HCT116 (cell line): ENCODE results near the gene SLC4A4. TPM values are rescaled to one million over a fixed set of nuclear protein-coding genes. Genes with fewer than 3 reads are reported as not detected.

Source experiments
- ATAC-seq: fragments of 200-7000 bp; cut with Tn5 transposase; 2 replicates; pipeline ENCODE4 v1.9.1; 2020; ENCODE audit warnings: mild to moderate bottlenecking, moderate library complexity
- BruUV-seq: library from RNA; stranded (reverse); fragments of 400-500 nt; replicated peaks from 2 replicates; lab custom pipeline; 2021; lab: Mats Ljungman, UMichigan
- CTCF ChIA-PET: fragments of 300-600 bp; sonication (Branson Sonifier 250); formaldehyde crosslinking; loops from one replicate; lab custom pipeline; 2021; ENCODE audit warnings: antibody characterized with exemption; lab: Charles Lee
- POLR2A ChIA-PET: fragments of 300-600, 350-600 bp; sonication (Branson Sonifier 250); formaldehyde crosslinking; loops from one replicate; lab custom pipeline; 2021; ENCODE audit warnings: antibody characterized with exemption; lab: Charles Lee
- RAD21 ChIA-PET, 2 experiments: fragments of 300-600 bp; sonication (Branson Sonifier 250); formaldehyde crosslinking; loops; one replicate each; lab custom pipeline; 2023; ENCODE audit warnings: low total read pairs in 2 of 2; ENCODE audit not compliant: uncharacterized antibody in 2 of 2, unreplicated experiment in 2 of 2, low non-redundant PET in 1 of 2; lab: Charles Lee
- DNase-seq: peaks from one replicate; pipeline ENCODE4 v3.0.0-alpha.2; 2010; ENCODE audit warnings: low read depth, low spot score
- H2AFZ ChIP-seq: fragments of 200-600 bp; shearing (Covaris generic), sonication (generic); 2 replicates; pipeline ENCODE4 v1.6.1; 2017; ENCODE audit warnings: low read depth, mixed run types, mixed read lengths, antibody characterized with exemption, low read length; ENCODE audit not compliant: poor library complexity, severe bottlenecking
- H3K27ac ChIP-seq: 2 replicates; pipeline ENCODE4 v1.5.1; 2012; ENCODE audit warnings: low read depth, low read length
- H3K27me3 ChIP-seq: fragments of 200-600 bp; sonication (generic); 2 replicates; pipeline ENCODE4 v1.6.1; 2016; ENCODE audit warnings: mixed run types, low read length, mixed read lengths; ENCODE audit not compliant: insufficient read depth
- H3K36me3 ChIP-seq, 2 experiments: fragments of 200-500 bp in 1 of 2; fragments of 200-600 bp in 1 of 2; sonication (Bioruptor generic) in 1 of 2; sonication (generic) in 1 of 2; 2 replicates each; pipeline versions ENCODE4 v1.5.1 to v1.6.1; 2014 to 2016; ENCODE audit warnings: low read length in 2 of 2, inconsistent platforms in 1 of 2, mixed read lengths in 1 of 2, mixed run types in 1 of 2; ENCODE audit not compliant: insufficient read depth in 2 of 2, control insufficient read depth in 1 of 2
- H3K4me1 ChIP-seq, 2 experiments: fragments of 200-600 bp in 1 of 2; sonication (generic) in 1 of 2; 2 replicates each; pipeline versions ENCODE4 v1.5.1 to v1.6.1; 2012 to 2017; ENCODE audit warnings: low read length in 2 of 2, inconsistent platforms in 1 of 2, mild to moderate bottlenecking in 1 of 2, mixed read lengths in 1 of 2, mixed run types in 1 of 2, moderate library complexity in 1 of 2; ENCODE audit not compliant: insufficient read depth in 2 of 2, control insufficient read depth in 1 of 2
- H3K4me2 ChIP-seq: fragments of 200-600 bp; sonication (generic); 2 replicates; pipeline ENCODE4 v1.6.1; 2017; ENCODE audit warnings: mixed run types, low read length, mixed read lengths
- H3K4me3 ChIP-seq, 2 experiments: fragments of 200-600 bp in 1 of 2; sonication (generic) in 1 of 2; replicated peaks in 1 of 2; 2 replicates each; pipeline ENCODE4 v1.5.1; 2011 to 2016; ENCODE audit warnings: low read length in 2 of 2, control low read depth in 1 of 2, low read depth in 1 of 2, mild to moderate bottlenecking in 1 of 2, mixed read lengths in 1 of 2, mixed run types in 1 of 2
- H3K79me2 ChIP-seq: fragments of 200-600 bp; sonication (generic); 2 replicates; pipeline ENCODE4 v1.6.1; 2017; ENCODE audit warnings: mild to moderate bottlenecking, mixed run types, low read length, moderate library complexity, mixed read lengths; ENCODE audit not compliant: insufficient read depth
- H3K9ac ChIP-seq: fragments of 200-600 bp; sonication (generic); 2 replicates; pipeline ENCODE4 v1.6.1; 2016; ENCODE audit warnings: low read length, mixed read lengths
- H3K9me2 ChIP-seq: fragments of 200-600 bp; sonication (generic), shearing (Covaris generic); 2 replicates; pipeline ENCODE4 v1.6.1; 2017; ENCODE audit warnings: mixed run types, mild to moderate bottlenecking, moderate library complexity; ENCODE audit not compliant: insufficient read depth
- H3K9me3 ChIP-seq, 2 experiments: fragments of 200-500 bp in 1 of 2; fragments of 200-600 bp in 1 of 2; sonication (Bioruptor generic) in 1 of 2; sonication (generic) in 1 of 2; 2 replicates each; pipeline ENCODE4 v1.6.1; 2014 to 2017; ENCODE audit warnings: low read length in 2 of 2, mixed read lengths in 2 of 2, inconsistent platforms in 1 of 2, low read depth in 1 of 2, mild to moderate bottlenecking in 1 of 2, mixed run types in 1 of 2, moderate library complexity in 1 of 2; ENCODE audit not compliant: control insufficient read depth in 1 of 2, insufficient read depth in 1 of 2
- H4K20me1 ChIP-seq: fragments of 200-600 bp; sonication (generic), shearing (Covaris generic); 2 replicates; pipeline ENCODE4 v1.6.1; 2017; ENCODE audit warnings: mixed run types, mild to moderate bottlenecking, moderate library complexity; ENCODE audit not compliant: insufficient read depth
- CBX3 ChIP-seq: IDR thresholded peaks from 2 replicates; pipeline ENCODE4 v1.6.1; 2012; ENCODE audit warnings: low read depth
- CEBPB ChIP-seq: IDR thresholded peaks from 2 replicates; pipeline ENCODE4 v1.6.1; 2012; ENCODE audit warnings: low read depth
- ELF1 ChIP-seq: IDR thresholded peaks from 2 replicates; pipeline ENCODE4 v1.6.1; 2012; ENCODE audit warnings: low read depth, borderline replicate concordance
- EZH2 ChIP-seq: fragments of 200-600 bp; sonication (generic); IDR thresholded peaks from 2 replicates; pipeline ENCODE4 v1.6.1; 2017; ENCODE audit warnings: antibody characterized with exemption, mixed run types
- EZH2phosphoT487 ChIP-seq: fragments of 200-600 bp; IDR thresholded peaks from 2 replicates; pipeline ENCODE4 v1.6.1; 2018; ENCODE audit warnings: antibody characterized with exemption, borderline replicate concordance
- JUND ChIP-seq: IDR thresholded peaks from 2 replicates; pipeline ENCODE4 v1.6.1; 2012
- MAX ChIP-seq: IDR thresholded peaks from 2 replicates; pipeline ENCODE4 v1.6.1; 2012
- POLR2A ChIP-seq: IDR thresholded peaks from 2 replicates; pipeline ENCODE4 v1.7.0; 2011; ENCODE audit warnings: borderline replicate concordance; ENCODE audit not compliant: insufficient read depth, insufficient read length; ENCODE audit errors: extremely low read depth
- RAD21 ChIP-seq: IDR thresholded peaks from 2 replicates; pipeline ENCODE4 v1.6.1; 2012; ENCODE audit warnings: low read depth, mild to moderate bottlenecking
- SIN3A ChIP-seq: IDR thresholded peaks from 2 replicates; pipeline ENCODE4 v1.6.1; 2012; ENCODE audit warnings: low read depth
- SP1 ChIP-seq: IDR thresholded peaks from 2 replicates; pipeline ENCODE4 v1.6.1; 2012; ENCODE audit warnings: low read depth
- SRF ChIP-seq: IDR thresholded peaks from 2 replicates; pipeline ENCODE4 v1.6.1; 2012; ENCODE audit warnings: low read depth
- TCF7L2 ChIP-seq: IDR thresholded peaks from 2 replicates; pipeline ENCODE4 v1.7.0; 2011; ENCODE audit warnings: borderline replicate concordance, inconsistent platforms; ENCODE audit not compliant: insufficient read depth, insufficient read length; ENCODE audit errors: extremely low read depth
- ZBTB33 ChIP-seq: IDR thresholded peaks from 2 replicates; pipeline ENCODE4 v1.6.1; 2011; ENCODE audit warnings: mild to moderate bottlenecking, low read length, moderate library complexity; ENCODE audit not compliant: insufficient replicate concordance; ENCODE audit errors: extremely low read depth
- ZFX ChIP-seq: fragments of 450-650 bp; IDR thresholded peaks from 2 replicates; pipeline ENCODE4 v1.6.1; 2017
- intact Hi-C: fragments of 100-400 bp; cut with micrococcal nuclease; formaldehyde crosslinking; loops from 2 replicates; pipeline ENCODE4 v1.10.0; 2022
- total RNA-seq: library from RNA; stranded (reverse); gene quantifications from one replicate; pipeline ENCODE4 v1.2.1, GENCODE V29; 2021; ENCODE audit not compliant: unreplicated experiment
- TF ChIP-seq, protein P1 (sequence below): IDR thresholded peaks from 2 replicates; pipeline ENCODE4 v1.6.1; 2012; ENCODE audit warnings: low read depth

Gene SLC4A4
- total RNA-seq, 1 experiment from 2014 or later: 0.30 TPM

- H3K27ac ChIP-seq: no peak overlapping the region
- intact Hi-C loops: no loop called here
- no peak overlapping the region for H3K4me3 ChIP-seq
- ChIA-PET CTCF (no interaction called here), RAD21 (no interaction called here), POLR2A (no interaction called here)
- H3K27me3 ChIP-seq: peaks cover 12% of the 10 kb centered on the region
- no peak overlapping the region for H3K4me2 ChIP-seq
- no peaks in the 10 kb centered on the region for H3K9me3 ChIP-seq
- ATAC-seq: no peak
- no peaks in the 10 kb centered on the region for H3K79me2 ChIP-seq
- H2AFZ ChIP-seq: no peak overlapping the region
- no peak for TF ChIP-seq SIN3A
- TF ChIP-seq CBX3: no peak
- no peak for TF ChIP-seq EZH2
- TF ChIP-seq, protein P1, sequence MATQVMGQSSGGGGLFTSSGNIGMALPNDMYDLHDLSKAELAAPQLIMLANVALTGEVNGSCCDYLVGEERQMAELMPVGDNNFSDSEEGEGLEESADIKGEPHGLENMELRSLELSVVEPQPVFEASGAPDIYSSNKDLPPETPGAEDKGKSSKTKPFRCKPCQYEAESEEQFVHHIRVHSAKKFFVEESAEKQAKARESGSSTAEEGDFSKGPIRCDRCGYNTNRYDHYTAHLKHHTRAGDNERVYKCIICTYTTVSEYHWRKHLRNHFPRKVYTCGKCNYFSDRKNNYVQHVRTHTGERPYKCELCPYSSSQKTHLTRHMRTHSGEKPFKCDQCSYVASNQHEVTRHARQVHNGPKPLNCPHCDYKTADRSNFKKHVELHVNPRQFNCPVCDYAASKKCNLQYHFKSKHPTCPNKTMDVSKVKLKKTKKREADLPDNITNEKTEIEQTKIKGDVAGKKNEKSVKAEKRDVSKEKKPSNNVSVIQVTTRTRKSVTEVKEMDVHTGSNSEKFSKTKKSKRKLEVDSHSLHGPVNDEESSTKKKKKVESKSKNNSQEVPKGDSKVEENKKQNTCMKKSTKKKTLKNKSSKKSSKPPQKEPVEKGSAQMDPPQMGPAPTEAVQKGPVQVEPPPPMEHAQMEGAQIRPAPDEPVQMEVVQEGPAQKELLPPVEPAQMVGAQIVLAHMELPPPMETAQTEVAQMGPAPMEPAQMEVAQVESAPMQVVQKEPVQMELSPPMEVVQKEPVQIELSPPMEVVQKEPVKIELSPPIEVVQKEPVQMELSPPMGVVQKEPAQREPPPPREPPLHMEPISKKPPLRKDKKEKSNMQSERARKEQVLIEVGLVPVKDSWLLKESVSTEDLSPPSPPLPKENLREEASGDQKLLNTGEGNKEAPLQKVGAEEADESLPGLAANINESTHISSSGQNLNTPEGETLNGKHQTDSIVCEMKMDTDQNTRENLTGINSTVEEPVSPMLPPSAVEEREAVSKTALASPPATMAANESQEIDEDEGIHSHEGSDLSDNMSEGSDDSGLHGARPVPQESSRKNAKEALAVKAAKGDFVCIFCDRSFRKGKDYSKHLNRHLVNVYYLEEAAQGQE: no peak
- no peak for TF ChIP-seq CEBPB
- no peak for TF ChIP-seq TCF7L2
- no peak for TF ChIP-seq RAD21
- TF ChIP-seq SP1: no peak
- TF ChIP-seq ZFX: no peak
- no peak for TF ChIP-seq POLR2A
- TF ChIP-seq EZH2phosphoT487: no peak
- TF ChIP-seq MAX: no peak
- no peak for TF ChIP-seq JUND
- TF ChIP-seq ZBTB33: no peak
- TF ChIP-seq SRF: no peak
- no peak for TF ChIP-seq ELF1
- BruUV-seq: no TSS peak
- no peaks in the 10 kb centered on the region for H4K20me1 ChIP-seq
- DNase-seq: no peak
- no peaks in the 10 kb centered on the region for H3K36me3 ChIP-seq
- H3K9ac ChIP-seq: no peak overlapping the region
- no peaks in the 10 kb centered on the region for H3K9me2 ChIP-seq
- no peaks in the 10 kb centered on the region for H3K4me1 ChIP-seq
These were observed 44.5 kb upstream of the SLC4A4 start for GRCh38 chr4:71294301-71294700.
